BE2C (cell line): ENCODE data around the gene SLC39A7.

Experiments
- DNase-seq: peaks from one replicate; pipeline ENCODE4 v3.0.0-alpha.2; 2020
- H3K27me3 ChIP-seq: fragments of 250-450 bp; sonication (Bioruptor Pico); 2 replicates; pipeline ENCODE4 v1.5.1; 2020; ENCODE audit warnings: mild to moderate bottlenecking
- H3K36me3 ChIP-seq: fragments of 250-450 bp; sonication (Bioruptor Pico); 2 replicates; pipeline ENCODE4 v1.5.1; 2020; ENCODE audit warnings: mild to moderate bottlenecking
- H3K4me1 ChIP-seq: fragments of 250-450 bp; sonication (Bioruptor Pico); 2 replicates; pipeline ENCODE4 v1.5.1; 2020
- H3K4me3 ChIP-seq: 2 replicates; pipeline ENCODE4 v1.5.1; 2011; ENCODE audit warnings: low read depth, low read length
- H3K9me3 ChIP-seq: fragments of 250-450 bp; sonication (Bioruptor Pico); 2 replicates; pipeline ENCODE4 v1.5.1; 2020
- TF ChIP-seq, protein P1 (sequence below): IDR thresholded peaks from 2 replicates; pipeline ENCODE4 v1.5.1; 2012; ENCODE audit warnings: mild to moderate bottlenecking, low read depth, low read length

SLC39A7 gene

DNA sequence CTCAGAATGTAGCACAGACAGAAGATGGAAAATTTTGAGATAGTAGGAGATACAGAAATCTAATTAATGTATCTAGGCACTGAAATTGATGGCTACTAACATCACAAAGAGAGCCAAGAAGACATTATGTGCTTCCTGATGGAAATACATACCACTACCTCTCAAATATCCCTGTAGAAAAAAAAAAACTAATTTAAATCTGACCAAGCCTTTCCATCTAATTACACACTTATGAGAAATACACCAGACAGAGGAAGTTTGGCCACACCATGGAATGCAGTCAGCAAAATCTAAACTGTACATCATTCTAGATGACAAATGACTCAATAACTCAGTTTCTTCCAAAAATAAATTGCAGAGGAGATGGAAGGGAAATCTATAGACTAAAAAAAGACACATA, 52.1 kb downstream of the SLC39A7 start:
- TF ChIP-seq, protein P1, sequence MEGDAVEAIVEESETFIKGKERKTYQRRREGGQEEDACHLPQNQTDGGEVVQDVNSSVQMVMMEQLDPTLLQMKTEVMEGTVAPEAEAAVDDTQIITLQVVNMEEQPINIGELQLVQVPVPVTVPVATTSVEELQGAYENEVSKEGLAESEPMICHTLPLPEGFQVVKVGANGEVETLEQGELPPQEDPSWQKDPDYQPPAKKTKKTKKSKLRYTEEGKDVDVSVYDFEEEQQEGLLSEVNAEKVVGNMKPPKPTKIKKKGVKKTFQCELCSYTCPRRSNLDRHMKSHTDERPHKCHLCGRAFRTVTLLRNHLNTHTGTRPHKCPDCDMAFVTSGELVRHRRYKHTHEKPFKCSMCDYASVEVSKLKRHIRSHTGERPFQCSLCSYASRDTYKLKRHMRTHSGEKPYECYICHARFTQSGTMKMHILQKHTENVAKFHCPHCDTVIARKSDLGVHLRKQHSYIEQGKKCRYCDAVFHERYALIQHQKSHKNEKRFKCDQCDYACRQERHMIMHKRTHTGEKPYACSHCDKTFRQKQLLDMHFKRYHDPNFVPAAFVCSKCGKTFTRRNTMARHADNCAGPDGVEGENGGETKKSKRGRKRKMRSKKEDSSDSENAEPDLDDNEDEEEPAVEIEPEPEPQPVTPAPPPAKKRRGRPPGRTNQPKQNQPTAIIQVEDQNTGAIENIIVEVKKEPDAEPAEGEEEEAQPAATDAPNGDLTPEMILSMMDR: no peak
- Histone ChIP-seq H3K4me1 (peaks cover 12% of the 10 kb centered on the region), H3K4me3 (no peak overlapping the region), H3K9me3 (no peaks in the 10 kb centered on the region), H3K36me3 (peaks cover 4% of the 10 kb centered on the region; the same call in 1 of the 2 replicates), H3K27me3 (no peaks in the 10 kb centered on the region)
- DNase-seq: no peak
